Skeletal muscle tissue (tissue), 4 donors: ENCODE measurements around the gene WDR64. TPM values are rescaled to one million over a fixed set of nuclear protein-coding genes. Genes with fewer than 3 reads are reported as not detected.
"Not testable (repeated sequence)": the region's sequence is repeated elsewhere in the genome, so short reads cannot be mapped to it uniquely, and the experiment has no call there.

Experiments used
- H3K27ac ChIP-seq: one replicate; pipeline ENCODE4 v1.7.0; 2013; ENCODE audit warnings: mild to moderate bottlenecking, low read depth, low read length, inconsistent platforms
- H3K27me3 ChIP-seq, 3 donors: one replicate each; pipeline ENCODE4 v1.7.0; 2013; ENCODE audit warnings: low read length in 3 of 3; ENCODE audit not compliant: control insufficient read depth in 3 of 3, insufficient read depth in 3 of 3
- H3K36me3 ChIP-seq, 3 donors: one replicate each; pipeline ENCODE4 v1.7.0; 2013; ENCODE audit warnings: low read length in 3 of 3; ENCODE audit not compliant: control insufficient read depth in 3 of 3, insufficient read depth in 3 of 3
- H3K4me1 ChIP-seq, 3 donors: one replicate each; pipeline ENCODE4 v1.7.0; 2013; ENCODE audit warnings: low read length in 3 of 3, mild to moderate bottlenecking in 3 of 3; ENCODE audit not compliant: control insufficient read depth in 3 of 3, insufficient read depth in 3 of 3
- H3K4me3 ChIP-seq, 3 donors: one replicate each; pipeline ENCODE4 v1.7.0; 2013; ENCODE audit warnings: low read length in 3 of 3
- H3K9ac ChIP-seq, 3 donors: one replicate each; pipeline ENCODE4 v1.7.0; 2013; ENCODE audit warnings: low read length in 3 of 3, mild to moderate bottlenecking in 3 of 3, moderate library complexity in 2 of 3, low read depth in 1 of 3
- H3K9me3 ChIP-seq, 3 donors: one replicate each; pipeline ENCODE4 v1.7.0; 2013; ENCODE audit warnings: low read length in 3 of 3; ENCODE audit not compliant: control insufficient read depth in 3 of 3
- total RNA-seq: library from RNA; depleted of rRNA; stranded (reverse); fragments of >200 nt; gene quantifications from one replicate; pipeline ENCODE4 v1.2.3, GENCODE V29; 2014
- donor health status: Osteomylitis.

WDR64 gene
- total RNA-seq, 1 donor from 2014 or later: not detected

GRCh38 chr1:241730031-241730430 lies 78.0 kb downstream of the WDR64 start:
- Histone ChIP-seq H3K4me1 (no peaks in the 10 kb centered on the region), H3K36me3 (no peaks in the 10 kb centered on the region), H3K9me3 (no peaks in the 10 kb centered on the region), H3K9ac (no peak overlapping the region), H3K4me3 (no peak overlapping the region), H3K27ac (no peak overlapping the region), H3K27me3 (no peaks in the 10 kb centered on the region)

GRCh38 chr1:241733899-241734298 lies 81.8 kb downstream of the WDR64 start:
- Histone ChIP-seq H3K36me3 (no peaks in the 10 kb centered on the region), H3K9ac (no peak overlapping the region), H3K4me3 (no peak overlapping the region), H3K27me3 (no peaks in the 10 kb centered on the region), H3K9me3 (no peaks in the 10 kb centered on the region), H3K4me1 (no peaks in the 10 kb centered on the region), H3K27ac (no peak overlapping the region)

GRCh38 chr1:241734533-241734932 lies 82.5 kb downstream of the WDR64 start:
- H3K36me3 ChIP-seq: no peaks in the 10 kb centered on the region
- H3K4me1 ChIP-seq: no peaks in the 10 kb centered on the region
- H3K27ac ChIP-seq: no peak overlapping the region
- no peaks in the 10 kb centered on the region for H3K9me3 ChIP-seq
- no peak overlapping the region for H3K9ac ChIP-seq
- H3K4me3 ChIP-seq: no peak overlapping the region
- no peaks in the 10 kb centered on the region for H3K27me3 ChIP-seq

GRCh38 chr1:241735493-241735926 lies 83.4 kb downstream of the WDR64 start:
- not testable (repeated sequence) for H3K9ac ChIP-seq, H3K36me3 ChIP-seq, H3K9me3 ChIP-seq, H3K27ac ChIP-seq, H3K27me3 ChIP-seq, H3K4me3 ChIP-seq, H3K4me1 ChIP-seq

GRCh38 chr1:241736387-241736786 lies 84.3 kb downstream of the WDR64 start:
- no peak overlapping the region for H3K9ac ChIP-seq
- H3K27ac ChIP-seq: no peak overlapping the region
- H3K9me3 ChIP-seq: no peaks in the 10 kb centered on the region
- no peaks in the 10 kb centered on the region for H3K27me3 ChIP-seq
- H3K4me1 ChIP-seq: no peaks in the 10 kb centered on the region
- no peak overlapping the region for H3K4me3 ChIP-seq
- no peaks in the 10 kb centered on the region for H3K36me3 ChIP-seq

GRCh38 chr1:241738284-241739078 lies 86.4 kb downstream of the WDR64 start:
- H3K36me3 ChIP-seq: no peaks in the 10 kb centered on the region
- H3K27ac ChIP-seq: no peak overlapping the region

GRCh38 chr1:241742084-241742483 lies 90.0 kb downstream of the WDR64 start:
- Histone ChIP-seq H3K27ac (no peak overlapping the region), H3K4me3 (no peak overlapping the region), H3K9me3 (no peaks in the 10 kb centered on the region), H3K36me3 (no peaks in the 10 kb centered on the region), H3K27me3 (no peaks in the 10 kb centered on the region), H3K9ac (no peak overlapping the region), H3K4me1 (no peaks in the 10 kb centered on the region)

More at GRCh38 chr1:241738284-241739078, 86.4 kb downstream of the WDR64 start:
- no peaks in the 10 kb centered on the region for H3K9me3 ChIP-seq
- no peaks in the 10 kb centered on the region for H3K4me1 ChIP-seq
- H3K9ac ChIP-seq: no peak overlapping the region
- no peak overlapping the region for H3K4me3 ChIP-seq
- no peaks in the 10 kb centered on the region for H3K27me3 ChIP-seq

GRCh38 chr1:241744591-241744990 lies 92.5 kb downstream of the WDR64 start:
- Histone ChIP-seq H3K4me3 (no peak overlapping the region), H3K27ac (no peak overlapping the region)

GRCh38 chr1:241747992-241748391 lies 95.9 kb downstream of the WDR64 start:
- no peaks in the 10 kb centered on the region for H3K36me3 ChIP-seq
- no peaks in the 10 kb centered on the region for H3K4me1 ChIP-seq
- no peak overlapping the region for H3K4me3 ChIP-seq
- H3K9ac ChIP-seq: no peak overlapping the region
- H3K9me3 ChIP-seq: no peaks in the 10 kb centered on the region
- no peaks in the 10 kb centered on the region for H3K27me3 ChIP-seq
- no peak overlapping the region for H3K27ac ChIP-seq

More at GRCh38 chr1:241744591-241744990, 92.5 kb downstream of the WDR64 start:
- Histone ChIP-seq H3K9me3 (no peaks in the 10 kb centered on the region), H3K36me3 (no peaks in the 10 kb centered on the region), H3K27me3 (no peaks in the 10 kb centered on the region), H3K9ac (no peak overlapping the region), H3K4me1 (no peaks in the 10 kb centered on the region)

GRCh38 chr1:241749041-241749944 lies 97.2 kb downstream of the WDR64 start:
- Histone ChIP-seq H3K4me1 (no peaks in the 10 kb centered on the region), H3K4me3 (no peak overlapping the region), H3K36me3 (no peaks in the 10 kb centered on the region)

More at GRCh38 chr1:241749041-241749944, 97.2 kb downstream of the WDR64 start:
- Histone ChIP-seq H3K27me3 (no peaks in the 10 kb centered on the region), H3K9me3 (no peaks in the 10 kb centered on the region), H3K9ac (no peak overlapping the region), H3K27ac (no peak overlapping the region)
